ENCODE results near the gene CCDC201.
"Not testable (repeated sequence)": the region's sequence is repeated elsewhere in the genome, so short reads cannot be mapped to it uniquely, and the experiment has no call there.

The CCDC201 gene

GRCh38 chr7:45817016-45817415 lies 55.9 kb downstream of the CCDC201 start:
- not testable (repeated sequence) for DNase-seq (ENCODE audit: low read depth in 3 of 3)

- DNase-seq (ENCODE audit: low read depth in 3 of 3): not testable (repeated sequence)
These were observed 58.4 kb downstream of the CCDC201 start for GRCh38 chr7:45814216-45815118.

- not testable (repeated sequence) for DNase-seq (ENCODE audit: low read depth in 3 of 3)
These were observed 59.1 kb downstream of the CCDC201 start for GRCh38 chr7:45813771-45814170.

GRCh38 chr7:45812946-45813345 lies 59.9 kb downstream of the CCDC201 start:
- no peak for DNase-seq (ENCODE audit: low read depth in 3 of 3)

- not testable (repeated sequence) for DNase-seq (ENCODE audit: low read depth in 3 of 3)
These were observed 61.1 kb downstream of the CCDC201 start for GRCh38 chr7:45811652-45812234.

- DNase-seq (ENCODE audit: low read depth in 3 of 3): not testable (repeated sequence)
These were observed 62.4 kb downstream of the CCDC201 start for GRCh38 chr7:45810451-45811005.
